ENCODE data around the gene PTPN20.

Gene PTPN20

GRCh38 chr10:47021850-47022249, 110.6 kb downstream of the PTPN20 start:
- peak; percentile 31 for DNase-seq (ENCODE audit: low spot score)

DNA sequence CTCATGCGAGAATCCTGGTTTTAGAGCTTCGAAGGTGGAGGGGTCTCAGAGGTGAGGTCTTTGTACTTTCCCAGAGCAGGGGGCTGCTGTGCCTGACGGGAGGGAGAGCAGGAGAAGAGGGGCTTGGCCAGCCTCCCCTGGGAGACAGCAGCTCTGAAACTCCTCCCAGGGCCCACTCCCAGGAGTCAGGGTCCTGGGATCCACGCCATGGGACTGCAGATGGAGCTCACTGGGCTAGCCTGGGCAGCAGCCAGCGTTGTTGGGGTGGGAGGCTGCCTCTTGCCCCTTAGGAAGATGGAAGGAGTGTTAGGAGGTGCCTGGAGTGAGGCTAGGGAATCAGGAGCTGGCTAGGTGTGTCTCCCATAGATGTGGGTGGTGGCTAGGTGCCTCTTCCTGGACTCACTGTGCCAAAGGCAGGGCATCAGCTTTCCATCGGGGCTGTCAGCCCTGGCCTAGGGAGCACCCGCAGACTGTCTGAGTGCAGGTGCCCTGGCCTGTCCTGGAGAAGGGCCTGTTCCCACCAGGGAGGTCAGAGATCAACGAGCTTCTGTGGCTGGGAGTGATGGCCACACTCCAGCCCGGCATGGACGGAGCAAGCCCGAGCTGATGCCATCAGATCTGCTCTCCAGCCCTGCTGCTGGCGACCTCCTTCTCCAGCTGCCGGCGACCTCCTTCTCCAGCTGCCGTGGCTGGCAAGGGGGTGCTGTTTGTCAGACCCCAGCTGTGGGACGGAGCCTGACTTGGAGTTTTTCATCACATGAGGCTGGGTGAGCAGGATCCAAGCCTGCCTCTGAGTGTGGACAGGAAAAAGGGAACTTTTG, 111.3 kb downstream of the PTPN20 start:
- DNase-seq (ENCODE audit: low spot score): peak; percentile 33

GRCh38 chr10:47023237-47024045, 112.2 kb downstream of the PTPN20 start:
- DNase-seq (ENCODE audit: low spot score): peak; percentile 28

DNA sequence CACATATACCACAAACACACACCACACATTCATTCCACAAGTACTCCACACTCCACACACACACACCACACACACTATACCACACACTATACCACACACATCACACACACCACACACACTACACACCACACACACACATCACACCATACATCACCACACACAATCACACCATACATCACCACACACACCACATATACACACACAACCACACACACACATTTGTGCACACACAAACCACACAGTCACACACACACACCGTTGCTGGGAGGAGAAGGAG, 112.8 kb downstream of the PTPN20 start:
- DNase-seq (ENCODE audit: low spot score): no peak

DNA sequence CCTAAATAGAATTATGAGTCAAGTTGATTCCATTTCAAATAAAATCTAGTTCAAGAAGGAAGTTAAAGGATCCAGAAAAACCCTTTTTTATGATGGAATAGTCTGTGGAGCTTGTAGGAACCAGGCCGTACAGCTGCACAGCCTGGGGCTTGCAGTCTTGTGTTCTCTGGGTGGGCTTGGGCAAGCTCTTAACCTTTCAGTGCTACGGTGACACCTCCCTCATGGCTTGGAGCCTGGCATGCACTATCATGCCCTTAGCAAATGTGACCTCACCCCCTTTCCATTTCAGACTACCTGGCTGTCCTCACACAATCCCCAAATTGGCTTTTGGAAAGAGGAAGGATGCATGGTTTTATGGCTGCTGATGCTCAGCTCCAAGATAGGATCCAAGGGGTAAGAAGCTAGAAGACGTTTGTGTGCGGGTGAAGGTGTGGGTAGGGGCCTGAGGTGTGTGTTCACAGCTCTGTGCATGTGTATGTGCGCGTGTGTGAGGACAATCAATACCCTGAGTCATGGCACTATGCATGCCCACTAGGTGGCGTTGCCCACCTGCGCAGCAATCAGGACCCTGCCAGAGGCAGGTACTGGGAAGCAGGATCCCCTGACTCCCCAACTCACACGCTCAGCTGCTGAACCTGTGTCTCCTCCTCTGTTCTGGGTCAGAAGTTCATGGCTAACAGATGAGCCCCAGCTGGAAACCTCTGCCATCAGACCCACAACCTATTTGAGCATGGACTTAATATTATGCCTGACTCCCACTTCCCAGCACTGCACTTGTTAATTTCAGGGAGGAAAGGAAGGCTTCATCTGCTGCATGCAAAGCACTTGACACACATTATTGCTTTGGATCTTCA, 113.4 kb downstream of the PTPN20 start:
- DNase-seq (ENCODE audit: low spot score): peak; percentile 88

DNA sequence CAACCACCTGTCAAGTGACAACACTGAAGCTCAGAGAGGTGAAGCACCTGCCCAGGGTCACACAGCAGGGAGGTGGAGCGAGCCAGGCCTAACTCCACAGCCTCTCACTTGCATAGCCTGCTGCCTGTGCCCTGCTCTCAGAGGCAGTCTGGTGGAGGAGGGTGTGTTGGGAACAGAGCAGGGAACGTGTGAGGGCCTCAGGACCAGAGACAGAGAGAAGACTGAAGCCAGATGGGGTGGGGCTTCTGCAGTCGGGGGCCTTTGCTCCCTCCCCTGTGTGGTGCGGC, 114.0 kb downstream of the PTPN20 start:
- no peak for DNase-seq (ENCODE audit: low spot score)

- no peak for DNase-seq (ENCODE audit: low spot score)
These were observed 114.5 kb downstream of the PTPN20 start for GRCh38 chr10:47025540-47026300.

DNA sequence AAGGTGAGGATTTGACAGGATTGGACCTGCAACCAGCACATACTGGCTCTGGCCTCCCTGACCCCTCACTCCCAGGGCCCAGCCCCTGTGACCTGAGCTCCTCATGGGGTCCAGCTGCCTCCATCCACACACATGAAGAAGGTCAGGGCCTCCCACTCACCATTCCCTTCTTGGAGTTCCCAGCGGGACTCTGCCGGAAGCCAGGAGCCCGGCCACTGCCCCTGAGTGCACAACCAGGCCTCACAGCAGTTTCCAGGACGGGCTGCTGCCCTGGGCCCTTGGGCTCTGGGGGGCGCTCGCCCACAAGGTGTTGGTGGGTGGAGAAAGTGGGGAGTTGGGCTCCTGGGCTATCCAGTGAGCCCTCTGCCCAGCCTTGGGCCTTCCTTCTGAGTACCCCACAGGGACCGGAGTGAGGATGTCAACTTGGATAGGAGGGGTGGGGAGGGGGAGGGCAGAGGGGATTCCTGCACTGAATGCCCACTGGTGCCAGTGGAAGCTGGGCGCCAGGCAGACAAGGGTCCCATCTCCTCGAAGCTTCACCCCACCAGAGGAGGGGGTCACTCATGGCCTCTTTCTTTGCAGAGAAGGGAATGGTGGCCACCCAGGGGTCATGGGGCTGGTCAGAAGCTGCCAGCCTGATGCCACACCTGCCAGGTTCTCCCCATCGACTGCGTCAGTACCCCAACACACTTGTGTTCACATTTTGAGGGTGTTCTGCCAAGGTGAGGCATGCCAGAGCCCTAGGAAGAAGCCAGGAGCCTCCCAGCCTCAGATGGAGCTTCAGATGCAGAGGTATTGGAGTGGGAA, 115.3 kb downstream of the PTPN20 start:
- no peak for DNase-seq (ENCODE audit: low spot score)

DNA sequence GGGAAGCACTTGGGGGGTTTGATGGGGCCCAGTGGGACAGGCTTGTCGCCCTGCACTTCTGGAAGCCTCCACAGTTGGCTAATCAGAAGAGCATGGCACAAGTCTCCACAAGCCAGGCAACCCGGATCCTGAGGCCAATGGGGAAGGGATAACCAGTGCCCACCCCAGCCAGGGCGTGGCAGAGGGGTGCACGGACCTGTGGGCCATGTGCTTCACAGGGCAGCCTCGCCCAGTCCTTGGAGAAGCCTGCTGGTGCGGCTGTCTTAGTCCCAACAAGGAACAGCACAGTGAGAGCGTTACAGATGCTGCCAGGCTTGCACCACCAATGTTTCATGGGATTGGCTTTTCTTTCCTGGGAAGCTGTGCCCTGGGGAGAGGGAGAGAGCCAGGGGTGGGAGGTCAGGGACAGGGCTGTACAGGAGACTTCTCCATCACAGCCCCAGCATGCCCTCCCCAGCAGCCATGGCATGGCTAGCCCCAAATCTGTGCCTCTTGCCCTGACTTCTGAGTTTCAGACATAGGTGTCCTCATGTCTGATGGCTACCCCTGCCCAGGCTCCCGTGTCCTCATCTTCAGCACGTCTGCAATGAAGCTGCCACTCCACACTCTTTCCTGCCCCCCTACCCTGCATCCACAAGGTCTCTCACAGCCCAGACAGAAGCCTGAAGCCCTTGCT, 116.0 kb downstream of the PTPN20 start:
- no peak for DNase-seq (ENCODE audit: low spot score)

DNA sequence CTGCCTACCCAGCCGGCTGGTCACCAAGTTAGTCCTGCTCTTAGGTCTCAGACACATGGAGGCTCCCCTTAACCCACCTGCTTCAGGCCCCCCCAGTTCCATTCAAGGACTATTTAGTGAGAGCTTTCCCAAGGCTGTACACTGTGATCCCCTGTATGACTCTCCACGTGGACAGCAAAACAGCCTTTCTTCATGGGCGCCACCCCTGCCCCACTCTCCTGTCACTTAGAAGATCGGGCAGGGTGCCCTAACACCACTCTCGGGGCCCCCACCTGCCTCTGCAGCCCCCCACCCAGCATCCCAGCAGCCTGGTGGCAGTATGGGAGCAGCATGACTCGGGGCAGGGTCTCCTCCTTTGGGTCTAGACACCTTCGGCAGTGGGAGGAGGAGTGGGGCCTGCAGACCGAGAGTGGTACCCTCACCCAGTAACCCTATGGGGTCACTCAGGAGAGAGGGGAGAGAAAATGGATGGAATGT, 116.6 kb downstream of the PTPN20 start:
- no peak for DNase-seq (ENCODE audit: low spot score)

DNA sequence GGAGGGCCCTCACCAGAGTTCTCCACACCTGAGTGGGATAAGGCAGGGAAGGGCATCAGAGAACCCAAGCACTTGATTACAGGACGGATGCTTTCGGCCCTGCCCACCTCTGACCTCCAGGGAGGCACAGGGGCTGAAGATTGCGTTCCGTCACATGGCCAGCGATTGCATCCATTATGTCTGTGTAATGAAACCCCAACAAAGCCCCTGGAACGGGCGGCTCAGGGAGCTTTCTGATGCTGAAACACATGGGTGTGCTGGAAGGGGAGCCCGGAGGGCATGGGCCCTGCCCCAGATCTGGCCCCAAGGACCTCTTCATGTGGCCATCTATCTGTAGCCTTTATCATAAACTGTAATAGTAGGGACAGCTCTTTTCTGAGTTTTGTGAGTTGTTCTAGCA, 117.2 kb downstream of the PTPN20 start:
- no peak for DNase-seq (ENCODE audit: low spot score)

GRCh38 chr10:47029181-47030009, 118.2 kb downstream of the PTPN20 start:
- no peak for DNase-seq (ENCODE audit: low spot score)

- no peak for DNase-seq (ENCODE audit: low spot score)
These were observed 119.0 kb downstream of the PTPN20 start for GRCh38 chr10:47030191-47030703.

GRCh38 chr10:47031211-47031900, 120.1 kb downstream of the PTPN20 start:
- DNase-seq (ENCODE audit: low spot score): no peak

GRCh38 chr10:47031901-47032465, 120.8 kb downstream of the PTPN20 start:
- no peak for DNase-seq (ENCODE audit: low spot score)

GRCh38 chr10:47033081-47033480, 121.9 kb downstream of the PTPN20 start:
- no peak for DNase-seq (ENCODE audit: low spot score)

GRCh38 chr10:47033541-47034270, 122.5 kb downstream of the PTPN20 start:
- DNase-seq (ENCODE audit: low spot score): no peak
